SK-N-SH (cell line): Measurements from ENCODE around the gene INIP. TPM values are rescaled to one million over a fixed set of nuclear protein-coding genes. Genes with fewer than 3 reads are reported as not detected.

Source experiments
- CTCF ChIA-PET: fragments of 300-600, 350-600 bp; formaldehyde crosslinking; extraction: SDS; loops from one replicate; lab custom pipeline; 2021; lab: Yijun Ruan, JAX
- POLR2A ChIA-PET: fragments of 350-600 bp; sonication (Branson Sonifier 250); formaldehyde crosslinking; extraction: SDS; loops from one replicate; lab custom pipeline; 2020; ENCODE audit warnings: antibody characterized with exemption, inconsistent platforms; lab: Yijun Ruan, JAX
- DNase-seq: peaks from one replicate; pipeline ENCODE4 v3.0.0; 2012
- H2AFZ ChIP-seq: fragments of 200-600 bp; sonication (generic); 2 replicates; pipeline ENCODE4 v1.8.1; 2016; ENCODE audit warnings: antibody characterized with exemption, mild to moderate bottlenecking, low read depth
- H3F3A ChIP-seq: fragments of 200-600 bp; sonication (generic); replicated peaks from 2 replicates; pipeline ENCODE3; 2016; ENCODE audit warnings: antibody characterized with exemption, mild to moderate bottlenecking; ENCODE audit not compliant: insufficient read depth
- H3K27ac ChIP-seq, 2 experiments: fragments of 200-500 bp in 1 of 2; fragments of 200-600 bp in 1 of 2; sonication (Bioruptor generic) in 1 of 2; sonication (generic), shearing (Covaris generic) in 1 of 2; 2 replicates each; pipeline versions ENCODE4 v1.5.1 to v1.6.1; 2014 to 2016; ENCODE audit warnings: low read depth in 2 of 2, inconsistent platforms in 1 of 2, low read length in 1 of 2, mild to moderate bottlenecking in 1 of 2, mixed read lengths in 1 of 2
- H3K27me3 ChIP-seq: fragments of 200-600 bp; sonication (generic), shearing (Covaris generic); 2 replicates; pipeline ENCODE4 v1.6.1; 2016; ENCODE audit warnings: mixed run types; ENCODE audit not compliant: insufficient read depth
- H3K36me3 ChIP-seq, 2 experiments: fragments of 200-500 bp in 1 of 2; fragments of 200-600 bp in 1 of 2; sonication (Bioruptor generic) in 1 of 2; sonication (generic) in 1 of 2; replicated peaks in 1 of 2; 2 replicates each; pipeline versions ENCODE3 to v1.5.1; 2014 to 2016; ENCODE audit warnings: low read length in 1 of 2, mild to moderate bottlenecking in 1 of 2; ENCODE audit not compliant: insufficient read depth in 2 of 2, control insufficient read depth in 1 of 2
- H3K4me1 ChIP-seq, 2 experiments: fragments of 200-500 bp in 1 of 2; fragments of 200-600 bp in 1 of 2; sonication (Bioruptor generic) in 1 of 2; sonication (generic), shearing (Covaris generic) in 1 of 2; 2 replicates each; pipeline versions ENCODE4 v1.5.1 to v1.6.1; 2014 to 2016; ENCODE audit warnings: low read depth in 1 of 2, low read length in 1 of 2, mixed run types in 1 of 2; ENCODE audit not compliant: insufficient read depth in 2 of 2, control insufficient read depth in 1 of 2
- H3K4me2 ChIP-seq: fragments of 200-600 bp; sonication (generic), shearing (Covaris generic); 2 replicates; pipeline ENCODE4 v1.6.1; 2017; ENCODE audit warnings: mixed run types
- H3K4me3 ChIP-seq, 2 experiments: fragments of 200-500 bp in 1 of 2; fragments of 200-600 bp in 1 of 2; sonication (Bioruptor generic) in 1 of 2; sonication (generic), shearing (Covaris generic) in 1 of 2; 2 replicates each; pipeline versions ENCODE4 v1.5.1 to v1.8.1; 2014 to 2016; ENCODE audit warnings: low read depth in 2 of 2, inconsistent platforms in 1 of 2, low read length in 1 of 2, mild to moderate bottlenecking in 1 of 2, mixed read lengths in 1 of 2, moderate library complexity in 1 of 2
- H3K79me2 ChIP-seq: fragments of 200-600 bp; sonication (generic); 2 replicates; pipeline ENCODE4 v1.8.1; 2017; ENCODE audit warnings: mild to moderate bottlenecking; ENCODE audit not compliant: insufficient read depth
- H3K9ac ChIP-seq: fragments of 200-600 bp; sonication (generic); 2 replicates; pipeline ENCODE4 v1.6.1; 2017; ENCODE audit warnings: mixed run types
- H3K9me2 ChIP-seq: fragments of 200-600 bp; sonication (generic); 2 replicates; pipeline ENCODE4 v1.6.1; 2017; ENCODE audit warnings: mixed run types
- H3K9me3 ChIP-seq: fragments of 200-600 bp; sonication (generic); 2 replicates; pipeline ENCODE4 v1.6.1; 2017; ENCODE audit warnings: mixed run types, mild to moderate bottlenecking, moderate library complexity
- H4K20me1 ChIP-seq: fragments of 200-600 bp; sonication (generic); 2 replicates; pipeline ENCODE4 v1.6.1; 2017; ENCODE audit warnings: mild to moderate bottlenecking, mixed run types; ENCODE audit not compliant: insufficient read depth
- CHD2 ChIP-seq: fragments of 150-350 bp; IDR thresholded peaks from 2 replicates; pipeline ENCODE4 v1.6.1; 2018; ENCODE audit warnings: low read length; ENCODE audit not compliant: partially characterized antibody
- EP300 ChIP-seq, 2 experiments: IDR thresholded peaks; 2 replicates each; pipeline versions ENCODE4 v1.4.0 to v1.6.1; 2012; ENCODE audit warnings: borderline replicate concordance in 1 of 2, low read depth in 1 of 2, low read length in 1 of 2
- EZH2phosphoT487 ChIP-seq: fragments of 200-600 bp; sonication (generic); IDR thresholded peaks from 2 replicates; pipeline ENCODE4 v1.6.1; 2017; ENCODE audit warnings: low read depth, mixed run types, mild to moderate bottlenecking, antibody characterized with exemption, moderate library complexity, borderline replicate concordance
- FOSL2 ChIP-seq: IDR thresholded peaks from 2 replicates; pipeline ENCODE4 v1.4.0; 2012; ENCODE audit warnings: low read depth, mild to moderate bottlenecking, moderate library complexity, borderline replicate concordance
- GATA2 ChIP-seq: sonication (generic); formaldehyde crosslinking; IDR thresholded peaks from 2 replicates; pipeline ENCODE4 v1.5.0; 2020; ENCODE audit warnings: mild to moderate bottlenecking, missing genetic modification reagents
- JUND ChIP-seq: IDR thresholded peaks from 2 replicates; pipeline ENCODE4 v1.4.0; 2012
- MEF2A ChIP-seq: IDR thresholded peaks from 2 replicates; pipeline ENCODE4 v1.4.0; 2012; ENCODE audit warnings: low read depth, borderline replicate concordance
- PBX3 ChIP-seq: IDR thresholded peaks from 2 replicates; pipeline ENCODE4; 2012
- RAD21 ChIP-seq: IDR thresholded peaks from 2 replicates; pipeline ENCODE4 v1.6.1; 2012; ENCODE audit warnings: mild to moderate bottlenecking, low read length
- RCOR1 ChIP-seq: fragments of 150-350 bp; IDR thresholded peaks from 2 replicates; pipeline ENCODE4 v1.6.1; 2017; ENCODE audit warnings: antibody characterized with exemption, low read length
- REST ChIP-seq: IDR thresholded peaks from 2 replicates; pipeline ENCODE4 v1.6.1; 2012; ENCODE audit warnings: mild to moderate bottlenecking, low read depth, low read length, moderate library complexity
- RFX5 ChIP-seq: IDR thresholded peaks from 2 replicates; pipeline ENCODE4 v1.6.1; 2012; ENCODE audit warnings: mild to moderate bottlenecking, improper control_type of control experiment, low read length
- TCF12 ChIP-seq: IDR thresholded peaks from 2 replicates; pipeline ENCODE4 v1.4.0; 2012
- TEAD4 ChIP-seq: IDR thresholded peaks from 2 replicates; pipeline ENCODE4 v1.4.0; 2012; ENCODE audit warnings: mild to moderate bottlenecking, borderline replicate concordance; ENCODE audit not compliant: insufficient read depth
- USF1 ChIP-seq: IDR thresholded peaks from 2 replicates; pipeline ENCODE4 v1.4.0; 2012; ENCODE audit warnings: low read depth, borderline replicate concordance
- WGBS: methylation state at CpG from one replicate; pipeline ENCODE4 v1.1.6; 2017; ENCODE audit warnings: low lambda C conversion rate; 5-methylcytosine and 5-hydroxymethylcytosine counted together
- polyA plus RNA-seq, 3 experiments: library from polyadenylated mRNA; depleted of rRNA; stranded (reverse); fragments of >200 nt; gene quantifications; 2 replicates each; pipeline ENCODE4 v1.2.3, GENCODE V29; 2012

INIP gene
- polyA plus RNA-seq, 1 of the 3 experiments (the other 2 are of a cell fraction): 7.9 TPM

- no peak for DNase-seq
- TF ChIP-seq EP300 (IDR thresholded peaks at IDR 0.05; ENCODE audit: borderline replicate concordance in 1 of 2, low read depth in 1 of 2, low read length in 1 of 2) (no peak), RFX5 (no peak), FOSL2 (no peak), GATA2 (no peak), PBX3 (no peak), USF1 (no peak), REST (no peak), TCF12 (no peak), RCOR1 (no peak), MEF2A (no peak), JUND (no peak), RAD21 (no peak), TEAD4 (no peak), EZH2phosphoT487 (no peak), CHD2 (no peak)
- Histone ChIP-seq H3K4me3 (no peak overlapping the region), H3K9me2 (no peaks in the 10 kb centered on the region), H3K9me3 (no peaks in the 10 kb centered on the region), H3K4me2 (no peak overlapping the region), H3F3A (no peaks in the 10 kb centered on the region), H3K27ac (no peak overlapping the region), H2AFZ (no peak overlapping the region), H3K79me2 (peaks cover 4% of the 10 kb centered on the region; the same call in 1 of the 2 replicates), H3K36me3 (no peaks in the 10 kb centered on the region), H3K9ac (no peak overlapping the region), H4K20me1 (no peaks in the 10 kb centered on the region), H3K4me1 (no peaks in the 10 kb centered on the region; a peak in 1 of 4 replicates), H3K27me3 (no peaks in the 10 kb centered on the region)
- POLR2A ChIA-PET: no interaction called here
- CTCF ChIA-PET: interaction anchor here (1.3 to 1.4 kb wide), 2 partner anchors 12 to 14 kb away, joined by 3 to 4 read pairs; partner anchors contain the start of gene SNX30
- WGBS: 91% methylated on average over 12 of the region's 13 CpGs
Measured at GRCh38 chr9:112762726-112763518, 45.0 kb upstream of the INIP start.
